ENCODE data around the gene CACNG3. TPM values are rescaled to one million over a fixed set of nuclear protein-coding genes. Genes with fewer than 3 reads are reported as not detected.

The CACNG3 gene
- total RNA-seq, 1 experiment from 2014 or later = not detected

DNA sequence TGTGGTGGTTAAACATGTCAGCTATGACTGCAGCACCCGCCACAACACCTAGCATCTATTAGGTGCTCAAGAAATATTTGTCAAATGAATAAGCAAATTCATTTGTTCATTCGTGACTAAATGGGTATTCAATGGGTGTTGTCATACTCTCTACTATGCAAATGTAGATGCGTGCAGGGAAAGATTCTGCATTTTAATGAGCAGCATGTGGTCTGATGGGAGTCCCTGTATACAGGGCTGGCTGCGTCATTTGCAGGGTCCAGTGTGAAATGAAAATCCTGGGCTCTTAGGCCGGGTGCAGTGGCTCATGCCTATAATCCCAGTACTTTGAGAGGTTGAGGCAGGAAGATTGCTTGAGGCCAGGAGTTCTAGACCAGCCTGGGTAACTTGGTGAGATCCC is 97.5 kb downstream of the CACNG3 start:
- H3K9me3 ChIP-seq (ENCODE audit: low read length) = no peaks in the 10 kb centered on the region
- no peak overlapping the region for H3K9ac ChIP-seq (ENCODE audit: low read length)
- BruUV-seq (replicated peaks) = no TSS peak
- ATAC-seq (no peak), DNase-seq (no peak)
- H3K79me2 ChIP-seq (ENCODE audit: low read length) = no peaks in the 10 kb centered on the region
- H3F3A ChIP-seq (ENCODE audit: low read length, unreplicated experiment) = no peaks in the 10 kb centered on the region
- intact Hi-C loops (cut with micrococcal nuclease) = no loop called here
- TF ChIP-seq EZH2phosphoT487 (IDR thresholded peaks at IDR 0.05; ENCODE audit: borderline replicate concordance, low read length) (no peak), EZH2 (IDR thresholded peaks at IDR 0.05; ENCODE audit: low read length, unreplicated experiment) (no peak)
- TF ChIP-seq, protein P1, sequence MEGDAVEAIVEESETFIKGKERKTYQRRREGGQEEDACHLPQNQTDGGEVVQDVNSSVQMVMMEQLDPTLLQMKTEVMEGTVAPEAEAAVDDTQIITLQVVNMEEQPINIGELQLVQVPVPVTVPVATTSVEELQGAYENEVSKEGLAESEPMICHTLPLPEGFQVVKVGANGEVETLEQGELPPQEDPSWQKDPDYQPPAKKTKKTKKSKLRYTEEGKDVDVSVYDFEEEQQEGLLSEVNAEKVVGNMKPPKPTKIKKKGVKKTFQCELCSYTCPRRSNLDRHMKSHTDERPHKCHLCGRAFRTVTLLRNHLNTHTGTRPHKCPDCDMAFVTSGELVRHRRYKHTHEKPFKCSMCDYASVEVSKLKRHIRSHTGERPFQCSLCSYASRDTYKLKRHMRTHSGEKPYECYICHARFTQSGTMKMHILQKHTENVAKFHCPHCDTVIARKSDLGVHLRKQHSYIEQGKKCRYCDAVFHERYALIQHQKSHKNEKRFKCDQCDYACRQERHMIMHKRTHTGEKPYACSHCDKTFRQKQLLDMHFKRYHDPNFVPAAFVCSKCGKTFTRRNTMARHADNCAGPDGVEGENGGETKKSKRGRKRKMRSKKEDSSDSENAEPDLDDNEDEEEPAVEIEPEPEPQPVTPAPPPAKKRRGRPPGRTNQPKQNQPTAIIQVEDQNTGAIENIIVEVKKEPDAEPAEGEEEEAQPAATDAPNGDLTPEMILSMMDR (conservative IDR thresholded peaks at IDR 0.05; ENCODE audit: low read depth, low read length) = no peak
- H3K36me3 ChIP-seq (ENCODE audit: low read depth, low read length) = no peaks in the 10 kb centered on the region
- ChIA-PET CTCF (no interaction called here), POLR2A (ENCODE audit: unreplicated experiment) (no interaction called here)
- no peak overlapping the region for H3K4me3 ChIP-seq (ENCODE audit: low read length)
- H3K4me2 ChIP-seq (ENCODE audit: low read length) = no peak overlapping the region
- H4K20me1 ChIP-seq (ENCODE audit: low read length) = no peaks in the 10 kb centered on the region
- peaks cover 2% of the 10 kb centered on the region; the same call in 1 of the 2 replicates for H3K27me3 ChIP-seq (ENCODE audit: low read length)
- no peaks in the 10 kb centered on the region for H3K9me2 ChIP-seq (replicated peaks; ENCODE audit: low read length)
- no peaks in the 10 kb centered on the region for H3K4me1 ChIP-seq (ENCODE audit: insufficient read depth, low read length)
- H3K27ac ChIP-seq (ENCODE audit: low read length) = no peak overlapping the region
- H2AFZ ChIP-seq (ENCODE audit: low read length) = no peak overlapping the region

DNA sequence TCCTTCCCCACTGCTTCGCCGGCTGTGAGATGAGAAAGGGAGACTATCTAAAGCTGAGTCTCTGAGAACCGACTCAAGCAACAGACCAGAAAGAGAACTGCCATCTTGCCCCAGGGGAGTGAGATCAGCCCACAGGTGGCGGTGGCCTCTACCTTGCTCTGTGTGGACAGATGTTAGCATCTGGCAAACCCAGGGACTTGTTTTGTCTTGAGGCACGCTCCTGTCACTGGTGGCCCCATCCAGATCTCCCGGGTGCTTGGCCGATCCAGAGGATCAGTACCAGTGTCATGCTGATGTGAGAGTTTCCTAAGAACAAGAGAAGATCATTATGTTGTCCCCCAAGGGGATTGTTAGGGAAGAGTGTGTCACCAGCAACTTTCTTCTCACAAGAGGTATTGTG is 101.4 kb downstream of the CACNG3 start:
- ATAC-seq (no peak), DNase-seq (no peak)
- H2AFZ ChIP-seq (ENCODE audit: low read length) = no peak overlapping the region
- H3K9me3 ChIP-seq (ENCODE audit: low read length) = no peaks in the 10 kb centered on the region
- H4K20me1 ChIP-seq (ENCODE audit: low read length) = no peaks in the 10 kb centered on the region
- H3K4me2 ChIP-seq (ENCODE audit: low read length) = no peak overlapping the region
- H3K79me2 ChIP-seq (ENCODE audit: low read length) = no peaks in the 10 kb centered on the region
- H3K27me3 ChIP-seq (ENCODE audit: low read length) = peaks cover 18% of the 10 kb centered on the region; the same call in 1 of the 2 replicates
- ChIA-PET CTCF (interaction anchor here (0.6 kb wide), 1 partner anchor 174 kb away, joined by 7 read pairs; no protein-coding TSS in a partner anchor), POLR2A (ENCODE audit: unreplicated experiment) (no interaction called here)
- intact Hi-C loops (cut with micrococcal nuclease) = no loop called here
- BruUV-seq (replicated peaks) = no TSS peak
- H3F3A ChIP-seq (ENCODE audit: low read length, unreplicated experiment) = no peaks in the 10 kb centered on the region
- no peak overlapping the region for H3K9ac ChIP-seq (ENCODE audit: low read length)
- H3K4me1 ChIP-seq (ENCODE audit: insufficient read depth, low read length) = no peaks in the 10 kb centered on the region
- TF ChIP-seq, protein P1 (conservative IDR thresholded peaks at IDR 0.05; ENCODE audit: low read depth, low read length) = no peak
- TF ChIP-seq EZH2 (IDR thresholded peaks at IDR 0.05; ENCODE audit: low read length, unreplicated experiment) = no peak
- no peak for TF ChIP-seq EZH2phosphoT487 (IDR thresholded peaks at IDR 0.05; ENCODE audit: borderline replicate concordance, low read length)
- no peak overlapping the region for H3K4me3 ChIP-seq (ENCODE audit: low read length)
- H3K27ac ChIP-seq (ENCODE audit: low read length) = no peak overlapping the region
- no peaks in the 10 kb centered on the region for H3K9me2 ChIP-seq (replicated peaks; ENCODE audit: low read length)
- H3K36me3 ChIP-seq (ENCODE audit: low read depth, low read length) = no peaks in the 10 kb centered on the region

DNA sequence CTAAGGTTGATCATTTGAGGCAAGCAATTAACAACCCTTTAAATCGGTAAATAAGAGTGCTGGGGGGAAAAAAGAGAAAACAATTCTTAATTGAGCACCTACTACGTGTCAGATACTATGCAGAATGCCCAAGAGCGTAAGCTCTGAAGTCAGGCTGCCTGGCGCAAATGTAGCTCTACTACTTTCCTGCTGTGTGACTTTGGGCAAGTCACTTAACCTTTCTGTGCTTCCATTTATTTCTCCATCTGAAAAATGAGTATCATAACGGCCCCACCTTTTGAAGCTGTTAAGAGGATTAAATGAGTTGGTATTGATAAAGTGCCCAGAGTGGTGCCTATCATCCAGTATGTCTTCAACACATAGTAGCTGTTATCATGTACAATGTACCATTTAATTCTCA is 102.0 kb downstream of the CACNG3 start:
- TF ChIP-seq EZH2phosphoT487 (IDR thresholded peaks at IDR 0.05; ENCODE audit: borderline replicate concordance, low read length) = no peak
- TF ChIP-seq, protein P1 (conservative IDR thresholded peaks at IDR 0.05; ENCODE audit: low read depth, low read length) = no peak
- no peak for TF ChIP-seq EZH2 (IDR thresholded peaks at IDR 0.05; ENCODE audit: low read length, unreplicated experiment)
- H3K9ac ChIP-seq (ENCODE audit: low read length) = no peak overlapping the region
- BruUV-seq (replicated peaks) = no TSS peak
- intact Hi-C loops (cut with micrococcal nuclease) = no loop called here
- DNase-seq = no peak
- no peak overlapping the region for H3K4me2 ChIP-seq (ENCODE audit: low read length)
- H3K27ac ChIP-seq (ENCODE audit: low read length) = no peak overlapping the region
- no peak for ATAC-seq
- no peaks in the 10 kb centered on the region for H3F3A ChIP-seq (ENCODE audit: low read length, unreplicated experiment)
- no peaks in the 10 kb centered on the region for H3K9me2 ChIP-seq (replicated peaks; ENCODE audit: low read length)
- peaks cover 19% of the 10 kb centered on the region; the same call in 1 of the 2 replicates for H3K27me3 ChIP-seq (ENCODE audit: low read length)
- H3K79me2 ChIP-seq (ENCODE audit: low read length) = no peaks in the 10 kb centered on the region
- H3K4me1 ChIP-seq (ENCODE audit: insufficient read depth, low read length) = no peaks in the 10 kb centered on the region
- no peaks in the 10 kb centered on the region for H4K20me1 ChIP-seq (ENCODE audit: low read length)
- CTCF ChIA-PET = no interaction called here
- no peaks in the 10 kb centered on the region for H3K9me3 ChIP-seq (ENCODE audit: low read length)
- H2AFZ ChIP-seq (ENCODE audit: low read length) = no peak overlapping the region
- POLR2A ChIA-PET (ENCODE audit: unreplicated experiment) = no interaction called here
- H3K36me3 ChIP-seq (ENCODE audit: low read depth, low read length) = no peaks in the 10 kb centered on the region
- no peak overlapping the region for H3K4me3 ChIP-seq (ENCODE audit: low read length)

All from PC-3 (cell line).